LHCN-M2 (cell line): ENCODE results near the gene GPN3. TPM values are rescaled to one million over a fixed set of nuclear protein-coding genes. Genes with fewer than 3 reads are reported as not detected.
"Not testable (repeated sequence)": the region's sequence is repeated elsewhere in the genome, so short reads cannot be mapped to it uniquely, and the experiment has no call there.

ENCODE experiments used
- DNase-seq: peaks from one replicate; pipeline ENCODE4 v3.0.0-alpha.2; 2012; ENCODE audit warnings: low read depth
- total RNA-seq: library from RNA; depleted of rRNA; stranded (reverse); fragments of >200 nt; gene quantifications from 2 replicates; pipeline ENCODE4 v1.2.3, GENCODE V29; 2014; rRNA removed

Gene GPN3
- total RNA-seq, 1 experiment from 2014 or later, result 27.4 TPM

DNA sequence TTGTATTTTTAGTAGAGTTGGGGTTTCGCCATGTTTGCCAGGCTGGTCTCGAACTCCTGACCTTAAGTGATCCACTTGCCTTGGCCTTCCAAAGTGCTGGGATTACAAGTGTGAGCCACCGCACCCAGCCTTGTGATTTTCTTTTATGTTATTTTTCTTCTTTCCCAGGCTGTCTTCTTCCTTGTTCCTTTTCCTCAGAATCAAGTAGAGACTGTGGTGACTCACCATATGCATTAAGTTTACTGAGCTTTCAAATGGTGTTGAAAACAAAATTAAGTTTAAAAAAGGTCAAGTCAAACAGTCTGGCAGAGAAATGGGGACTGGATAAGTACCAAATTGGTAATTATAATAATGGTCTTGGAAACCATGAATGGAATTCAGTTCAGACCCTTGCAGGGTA is 23.6 kb downstream of the GPN3 start:
- DNase-seq, result no peak

GRCh38 chr12:110436231-110436630 is 31.8 kb downstream of the GPN3 start:
- DNase-seq, result no peak

GRCh38 chr12:110431957-110432587 is 36.0 kb downstream of the GPN3 start:
- DNase-seq, result no peak

DNA sequence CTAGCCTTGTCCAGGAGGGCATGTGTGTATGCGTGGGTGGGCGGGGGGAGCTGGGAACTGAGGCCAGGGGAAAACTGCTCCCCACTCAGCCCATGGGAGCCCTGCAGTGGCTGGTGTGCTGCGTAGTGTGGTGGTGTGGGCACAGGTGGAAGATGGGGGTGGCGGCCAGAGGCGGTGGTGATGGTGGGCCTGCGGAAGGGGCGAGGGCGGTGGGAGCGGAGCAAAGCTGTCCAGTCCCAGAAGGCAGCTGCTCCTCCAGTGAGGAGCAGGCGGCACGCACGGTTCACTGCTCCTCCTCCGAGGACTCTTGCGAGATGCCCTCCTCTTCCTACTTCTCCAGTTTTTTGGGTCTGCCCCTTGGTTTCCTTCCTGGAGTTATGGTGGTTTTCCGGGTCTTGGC is 38.4 kb downstream of the GPN3 start:
- not testable (repeated sequence) for DNase-seq

- no peak for DNase-seq
These were observed 41.7 kb downstream of the GPN3 start for GRCh38 chr12:110426406-110426805.

- no peak for DNase-seq
These were observed 43.8 kb downstream of the GPN3 start for GRCh38 chr12:110424237-110424636.

GRCh38 chr12:110421701-110422100 is 46.4 kb downstream of the GPN3 start:
- DNase-seq, result no peak

GRCh38 chr12:110421159-110421661 is 46.8 kb downstream of the GPN3 start:
- DNase-seq, result no peak

DNA sequence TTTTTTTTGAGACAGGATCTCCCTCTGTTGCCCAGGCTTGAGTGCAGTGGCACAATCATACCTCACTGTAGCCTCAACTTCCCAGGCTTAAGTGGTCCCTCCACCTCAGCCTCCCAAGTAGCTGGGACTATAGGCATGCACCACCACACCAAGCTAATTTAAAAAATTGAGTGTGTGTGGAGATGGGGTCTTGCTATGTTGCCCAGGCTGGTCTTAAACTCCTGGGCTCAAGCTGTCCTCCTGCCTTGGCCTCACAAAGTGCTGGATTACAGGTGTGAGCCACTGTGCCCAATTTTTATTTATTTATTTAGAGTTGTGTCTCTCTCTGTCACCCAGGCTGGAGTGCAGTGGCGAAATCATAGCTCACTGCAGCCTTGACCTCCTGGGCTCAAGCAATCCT is 47.4 kb downstream of the GPN3 start:
- DNase-seq, result not testable (repeated sequence)

DNA sequence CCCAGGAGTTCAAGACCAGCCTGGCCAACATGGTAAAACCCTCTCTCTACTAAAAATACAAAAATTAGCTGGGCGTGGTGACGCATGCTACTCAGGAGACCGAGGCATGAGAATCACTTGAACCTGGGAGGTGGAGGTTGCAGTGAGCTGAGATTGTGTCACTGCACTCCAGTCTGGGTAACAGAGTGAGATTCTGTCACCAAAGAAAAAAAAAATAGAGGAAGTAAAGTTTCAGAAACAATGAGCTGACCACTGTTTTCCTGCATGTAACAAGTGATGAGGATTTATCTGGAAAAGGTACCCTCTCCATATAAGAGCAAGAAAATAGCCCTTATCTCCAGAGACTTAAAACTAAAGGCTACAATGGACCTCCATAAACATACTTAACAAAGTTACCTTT is 50.9 kb downstream of the GPN3 start:
- not testable (repeated sequence) for DNase-seq

DNA sequence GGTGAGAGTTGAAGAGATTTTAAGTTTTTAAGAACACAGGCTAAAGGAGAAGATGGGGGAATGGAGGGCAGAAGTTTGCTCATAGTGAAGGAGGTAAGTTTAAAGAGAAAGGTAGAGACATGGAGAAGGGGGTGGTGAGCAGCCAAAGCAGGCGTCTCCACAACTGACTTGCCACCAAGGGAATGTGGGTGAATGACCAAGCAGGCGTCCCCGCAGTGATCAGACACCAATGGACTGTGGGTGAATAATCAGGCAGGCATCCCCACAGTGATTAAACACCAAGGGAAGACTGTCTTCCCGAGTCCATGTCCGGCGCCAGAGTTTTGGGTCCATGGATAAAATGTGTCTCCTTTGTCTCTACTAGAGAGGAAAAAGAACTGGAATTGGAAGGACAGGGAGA is 58.0 kb downstream of the GPN3 start:
- peak; percentile 17 for DNase-seq

DNA sequence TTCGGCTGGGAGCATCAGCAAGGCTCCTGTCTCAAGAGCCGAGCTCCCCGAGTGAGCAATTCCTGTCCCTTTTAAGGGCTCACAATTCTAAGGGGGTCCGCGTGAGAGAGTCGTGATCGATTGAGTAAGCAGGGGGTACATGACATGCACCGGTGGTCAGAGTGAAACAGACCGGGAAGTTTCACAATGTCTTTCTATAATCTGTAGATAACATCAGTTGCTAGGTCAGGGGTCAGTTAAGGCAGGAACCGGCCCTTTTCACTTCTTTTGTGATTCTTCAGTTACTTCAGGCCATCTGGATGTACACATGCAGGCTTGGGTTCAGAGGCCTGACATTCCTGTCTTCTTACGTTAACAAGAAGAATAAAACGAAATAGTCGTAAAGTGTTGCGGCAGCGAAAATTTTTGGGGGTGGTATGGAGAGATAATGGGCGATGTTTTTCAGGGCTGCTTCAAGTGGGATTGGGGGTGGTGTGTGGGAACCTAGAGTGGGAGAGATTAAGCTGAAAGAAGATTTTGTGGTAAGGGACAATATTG is 62.9 kb downstream of the GPN3 start:
- not testable (repeated sequence) for DNase-seq

DNA sequence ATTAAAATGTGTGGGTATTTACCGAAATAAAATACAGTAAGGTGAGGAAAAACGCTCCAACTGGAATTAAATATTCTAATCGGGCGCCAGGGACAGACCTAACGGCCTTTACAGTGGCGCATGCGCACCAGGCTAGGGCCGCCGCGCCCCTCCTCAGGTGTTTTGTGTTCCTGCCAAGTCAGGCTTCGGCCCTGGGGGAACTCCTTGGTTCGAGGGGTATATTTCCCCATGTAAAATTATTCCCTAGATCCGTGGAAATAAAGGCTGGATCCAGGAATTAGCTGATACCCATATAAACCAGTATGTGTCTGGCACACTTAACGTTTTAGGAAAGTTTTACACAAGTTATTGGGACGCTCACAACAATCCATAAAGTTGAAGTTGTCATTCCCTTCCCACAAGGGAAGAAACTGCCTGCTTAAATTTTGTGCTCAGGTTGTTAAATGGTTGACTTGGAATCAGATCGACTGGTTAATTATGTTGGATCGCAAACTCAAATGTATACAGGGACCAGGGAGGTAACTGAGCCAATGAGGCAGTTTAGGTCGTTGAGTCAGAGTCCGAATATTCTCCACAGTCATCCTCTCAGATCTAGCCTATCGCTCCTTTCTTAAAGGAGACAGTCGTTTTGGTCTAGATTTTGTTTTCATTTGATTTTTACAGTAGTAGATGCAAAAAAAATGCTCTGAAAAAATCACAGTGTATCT is 63.9 kb downstream of the GPN3 start:
- DNase-seq, result peak; percentile 58

DNA sequence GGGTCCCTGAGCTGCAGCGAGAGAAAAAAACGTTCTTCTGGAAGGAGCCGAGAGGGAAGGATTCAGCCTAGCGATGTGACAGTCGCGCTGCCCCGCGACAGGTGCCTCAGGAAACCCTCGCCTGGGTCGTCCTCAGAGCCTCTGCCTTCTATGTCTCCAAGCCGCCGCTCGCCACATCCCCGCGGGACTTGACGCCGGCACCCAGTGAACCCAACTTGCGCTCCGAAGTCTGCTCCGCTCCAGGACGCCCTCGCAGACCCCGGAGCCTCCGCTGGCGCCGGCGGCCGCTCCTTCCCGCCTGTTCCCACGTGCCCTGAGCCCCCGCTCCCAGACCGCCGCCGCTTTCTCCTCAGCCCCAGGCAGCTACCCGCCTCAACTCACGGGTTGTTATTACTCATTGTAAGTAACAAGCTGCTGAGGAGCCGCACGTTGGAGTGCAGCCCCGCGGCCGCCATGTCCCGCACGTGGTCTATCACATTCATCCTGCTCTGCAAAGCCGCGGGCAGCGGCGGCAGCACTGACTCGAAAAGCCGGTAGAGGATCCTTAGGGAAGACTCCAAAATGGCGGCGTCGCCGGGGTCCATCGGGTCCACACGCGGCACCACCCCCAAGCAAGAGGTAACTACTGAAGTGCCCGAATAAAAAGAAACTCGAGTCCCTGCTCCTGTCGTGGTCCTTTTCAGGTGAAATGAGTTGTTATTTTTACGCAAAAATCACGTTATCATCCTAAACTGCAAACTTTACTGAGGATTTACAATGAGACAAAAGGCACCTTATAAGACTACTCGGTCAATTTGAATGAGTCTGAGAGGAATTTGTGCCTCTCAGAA is 64.7 kb downstream of the GPN3 start, which contains the start of gene ANAPC7:
Gene ANAPC7 (minus strand): TSS at position 563 of the 830 bp plus-strand sequence. CDS start 81 bp downstream, at position 482.
- peak; percentile 90 for DNase-seq

Other genes starting within 250 kb of the GPN3 start
- 114 and 132 TPM in 2 replicates for gene ATP2A2, start 187.0 kb downstream of the GPN3 start, total RNA-seq
- 59.3 and 66.3 TPM in 2 replicates for gene ANAPC7, start 64.5 kb downstream of the GPN3 start, total RNA-seq
- 348 and 595 TPM in 2 replicates for gene ARPC3, start 17.9 kb downstream of the GPN3 start, total RNA-seq
- 37.1 and 40.6 TPM in 2 replicates for gene FAM216A, start 588 bp upstream of the GPN3 start, total RNA-seq
- 77.5 and 82.8 TPM in 2 replicates for gene VPS29, start 33.9 kb upstream of the GPN3 start, total RNA-seq
- 1.0 and 1.5 TPM in 2 replicates for gene RAD9B, start 34.1 kb upstream of the GPN3 start, total RNA-seq
- gene PPTC7, start 115.1 kb upstream of the GPN3 start, total RNA-seq, result 4.8 and 9.2 TPM in 2 replicates
- gene TCTN1, start 145.9 kb upstream of the GPN3 start, total RNA-seq, result 34.3 TPM in 2 replicates
- gene HVCN1, start 220.9 kb upstream of the GPN3 start, total RNA-seq, result 4.3 and 4.9 TPM in 2 replicates